ENCODE data around the gene RHOT1.

RHOT1 gene

GRCh38 chr17:32253117-32253611 lies 110.9 kb downstream of the RHOT1 start:
- TF ChIP-seq FOXM1 (IDR thresholded peaks at IDR 0.05; ENCODE audit: borderline replicate concordance, low read depth) (no peak), NFIC (IDR thresholded peaks at IDR 0.05) (no peak), RAD21 (IDR thresholded peaks at IDR 0.05; ENCODE audit: low read depth) (peak; percentile 99)

DNA sequence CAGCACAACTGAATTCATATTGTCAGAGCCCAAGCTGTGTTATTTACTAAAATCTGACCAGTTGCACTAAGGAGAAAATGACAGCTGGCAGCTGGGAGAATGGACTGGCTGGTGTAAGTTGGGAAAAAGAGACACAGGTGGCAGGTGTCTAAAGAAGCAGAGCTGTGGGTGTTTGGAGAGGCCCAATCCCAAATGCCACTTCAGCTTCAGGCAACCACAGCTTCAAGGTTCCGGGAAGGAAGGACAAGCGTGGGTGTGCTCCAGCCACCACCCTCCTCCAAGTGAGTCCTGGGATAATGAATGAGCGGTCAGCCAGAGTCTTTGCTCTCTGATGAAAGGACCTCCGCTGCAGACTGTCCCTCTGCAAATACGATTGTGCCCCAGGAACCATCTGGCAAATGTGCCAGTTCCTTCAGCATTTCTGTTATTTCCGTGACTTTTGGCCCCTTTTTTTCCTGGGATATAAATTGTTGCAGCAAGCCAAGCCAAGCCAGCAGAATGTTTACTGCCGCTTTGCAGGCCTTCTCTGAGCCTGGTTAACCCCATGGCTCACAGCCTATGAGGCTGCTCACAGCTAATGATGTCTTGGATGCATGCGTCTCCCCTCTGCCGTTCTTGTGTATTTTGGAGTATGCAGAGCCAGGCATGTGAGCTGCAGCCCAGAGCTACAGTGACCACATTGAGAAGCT lies 113.9 kb downstream of the RHOT1 start:
- TF ChIP-seq NFIC (IDR thresholded peaks at IDR 0.05) (no peak), MAX (IDR thresholded peaks at IDR 0.05) (no peak), TAF1 (IDR thresholded peaks at IDR 0.05; ENCODE audit: low read depth) (no peak), FOXM1 (IDR thresholded peaks at IDR 0.05; ENCODE audit: borderline replicate concordance, low read depth) (no peak), USF1 (IDR thresholded peaks at IDR 0.05) (no peak), CREB1 (IDR thresholded peaks at IDR 0.05; ENCODE audit: low read depth) (no peak), EGR1 (IDR thresholded peaks at IDR 0.05) (no peak), RAD21 (IDR thresholded peaks at IDR 0.05; ENCODE audit: low read depth) (no peak), EP300 (IDR thresholded peaks at IDR 0.05; ENCODE audit: borderline replicate concordance) (no peak), TCF12 (IDR thresholded peaks at IDR 0.05; ENCODE audit: low read depth) (no peak), REST (IDR thresholded peaks at IDR 0.05; ENCODE audit: low read depth) (no peak)

GRCh38 chr17:32256701-32257019 lies 114.4 kb downstream of the RHOT1 start:
- TF ChIP-seq FOXM1 (IDR thresholded peaks at IDR 0.05; ENCODE audit: borderline replicate concordance, low read depth) (no peak), CEBPB (IDR thresholded peaks at IDR 0.05) (no peak), ZBTB7A (IDR thresholded peaks at IDR 0.05; ENCODE audit: low read depth) (no peak), USF1 (IDR thresholded peaks at IDR 0.05) (no peak), RAD21 (IDR thresholded peaks at IDR 0.05; ENCODE audit: low read depth) (no peak), TAF1 (IDR thresholded peaks at IDR 0.05; ENCODE audit: low read depth) (no peak), MAX (IDR thresholded peaks at IDR 0.05) (no peak), TCF12 (IDR thresholded peaks at IDR 0.05; ENCODE audit: low read depth) (no peak), CREB1 (IDR thresholded peaks at IDR 0.05; ENCODE audit: low read depth) (no peak), NFIC (IDR thresholded peaks at IDR 0.05) (no peak), EP300 (IDR thresholded peaks at IDR 0.05; ENCODE audit: borderline replicate concordance) (no peak), EGR1 (IDR thresholded peaks at IDR 0.05) (no peak), TEAD4 (IDR thresholded peaks at IDR 0.05) (no peak), REST (IDR thresholded peaks at IDR 0.05; ENCODE audit: low read depth) (no peak), YY1 (IDR thresholded peaks at IDR 0.05; ENCODE audit: low read depth) (no peak)

GRCh38 chr17:32258383-32259140 lies 116.3 kb downstream of the RHOT1 start:
- TF ChIP-seq TAF1 (IDR thresholded peaks at IDR 0.05; ENCODE audit: low read depth) (no peak), ZBTB7A (IDR thresholded peaks at IDR 0.05; ENCODE audit: low read depth) (no peak), TCF12 (IDR thresholded peaks at IDR 0.05; ENCODE audit: low read depth) (no peak), RAD21 (IDR thresholded peaks at IDR 0.05; ENCODE audit: low read depth) (no peak), EGR1 (IDR thresholded peaks at IDR 0.05) (no peak), CEBPB (IDR thresholded peaks at IDR 0.05) (no peak), TEAD4 (IDR thresholded peaks at IDR 0.05) (no peak), USF1 (IDR thresholded peaks at IDR 0.05) (no peak), EP300 (IDR thresholded peaks at IDR 0.05; ENCODE audit: borderline replicate concordance) (no peak), REST (IDR thresholded peaks at IDR 0.05; ENCODE audit: low read depth) (no peak)

All from Ishikawa (cell line).